Breast epithelium (tissue), 3 donors: ENCODE data around the gene FGF2.
"Not testable (repeated sequence)": the region's sequence is repeated elsewhere in the genome, so short reads cannot be mapped to it uniquely, and the experiment has no call there.

Source experiments
- CTCF ChIP-seq, 3 donors: fragments of 450-650 bp; IDR thresholded peaks; one replicate each; pipeline ENCODE4 v1.5.1; 2016 to 2017; ENCODE audit warnings: antibody characterized with exemption in 3 of 3, mild to moderate bottlenecking in 3 of 3, moderate library complexity in 3 of 3
- POLR2AphosphoS5 ChIP-seq, 3 donors: sonication (generic); formaldehyde crosslinking; IDR thresholded peaks; one replicate each; pipeline ENCODE4 v1.6.1; 2017; ENCODE audit warnings: antibody characterized with exemption in 3 of 3

GRCh38 chr4:122811781-122812180 lies 14.8 kb upstream of the FGF2 start:
- not testable (repeated sequence) for TF ChIP-seq CTCF, POLR2AphosphoS5 (IDR thresholded peaks at IDR 0.05)
